ENCODE measurements around the gene GNA14. TPM values are rescaled to one million over a fixed set of nuclear protein-coding genes. Genes with fewer than 3 reads are reported as not detected.

GNA14 gene
- total RNA-seq, 1 donor from 2014 or later = 15.6 TPM

GRCh38 chr9:77469515-77470231 lies 178.4 kb downstream of the GNA14 start:
- H3K27me3 ChIP-seq (ENCODE audit: low read depth) = no peaks in the 10 kb centered on the region
- H3K4me1 ChIP-seq = no peaks in the 10 kb centered on the region
- no peaks in the 10 kb centered on the region for H3K36me3 ChIP-seq
- no peak overlapping the region for H3K4me3 ChIP-seq
- no peak for ATAC-seq
- intact Hi-C loops (cut with DNase I) = no loop called here
- H3K9me3 ChIP-seq = peaks cover 8% of the 10 kb centered on the region
- H3K27ac ChIP-seq = no peak overlapping the region
- no peak for TF ChIP-seq CTCF (IDR thresholded peaks at IDR 0.05)
- DNase-seq = no peak

GRCh38 chr9:77464661-77465060 lies 183.5 kb downstream of the GNA14 start:
- Histone ChIP-seq H3K36me3 (no peaks in the 10 kb centered on the region), H3K4me1 (peaks cover 7% of the 10 kb centered on the region), H3K9me3 (no peaks in the 10 kb centered on the region), H3K27ac (no peak overlapping the region), H3K27me3 (ENCODE audit: low read depth) (no peaks in the 10 kb centered on the region), H3K4me3 (no peak overlapping the region)
- no peak for DNase-seq
- no peak for TF ChIP-seq CTCF (IDR thresholded peaks at IDR 0.05)
- no peak for ATAC-seq
- intact Hi-C loops (cut with DNase I) = no loop called here

- DNase-seq = no peak
- no peak overlapping the region for H3K27ac ChIP-seq
- ATAC-seq = no peak
- no peaks in the 10 kb centered on the region for H3K9me3 ChIP-seq
- intact Hi-C loops (cut with DNase I) = no loop called here
- H3K27me3 ChIP-seq (ENCODE audit: low read depth) = no peaks in the 10 kb centered on the region
- no peak for TF ChIP-seq CTCF (IDR thresholded peaks at IDR 0.05)
- no peaks in the 10 kb centered on the region for H3K36me3 ChIP-seq
- H3K4me3 ChIP-seq = no peak overlapping the region
- peaks cover 10% of the 10 kb centered on the region for H3K4me1 ChIP-seq
Measured at GRCh38 chr9:77463151-77463550, 185.0 kb downstream of the GNA14 start.

- no peak overlapping the region for H3K4me3 ChIP-seq
- H3K4me1 ChIP-seq = peaks cover 18% of the 10 kb centered on the region
- DNase-seq = no peak
- H3K36me3 ChIP-seq = no peaks in the 10 kb centered on the region
- no peak for ATAC-seq
- no peak for TF ChIP-seq CTCF (IDR thresholded peaks at IDR 0.05)
- H3K27me3 ChIP-seq (ENCODE audit: low read depth) = no peaks in the 10 kb centered on the region
- H3K27ac ChIP-seq = no peak overlapping the region
- H3K9me3 ChIP-seq = no peaks in the 10 kb centered on the region
- intact Hi-C loops (cut with DNase I) = no loop called here
Measured at GRCh38 chr9:77462066-77462465, 186.1 kb downstream of the GNA14 start.

GRCh38 chr9:77460938-77461337 lies 187.2 kb downstream of the GNA14 start:
- Histone ChIP-seq H3K27me3 (ENCODE audit: low read depth) (no peaks in the 10 kb centered on the region), H3K27ac (no peak overlapping the region), H3K4me3 (no peak overlapping the region), H3K4me1 (peaks cover 18% of the 10 kb centered on the region), H3K9me3 (no peaks in the 10 kb centered on the region), H3K36me3 (no peaks in the 10 kb centered on the region)
- DNase-seq (no peak), ATAC-seq (no peak)
- no peak for TF ChIP-seq CTCF (IDR thresholded peaks at IDR 0.05)
- intact Hi-C loops (cut with DNase I) = no loop called here
